DMS79 (cell line): ENCODE results near the gene PIK3AP1.

Experiments used
- DNase-seq: peaks from one replicate; lab custom pipeline; 2025; lab: John Stamatoyannopoulos, UW

The PIK3AP1 gene

DNA sequence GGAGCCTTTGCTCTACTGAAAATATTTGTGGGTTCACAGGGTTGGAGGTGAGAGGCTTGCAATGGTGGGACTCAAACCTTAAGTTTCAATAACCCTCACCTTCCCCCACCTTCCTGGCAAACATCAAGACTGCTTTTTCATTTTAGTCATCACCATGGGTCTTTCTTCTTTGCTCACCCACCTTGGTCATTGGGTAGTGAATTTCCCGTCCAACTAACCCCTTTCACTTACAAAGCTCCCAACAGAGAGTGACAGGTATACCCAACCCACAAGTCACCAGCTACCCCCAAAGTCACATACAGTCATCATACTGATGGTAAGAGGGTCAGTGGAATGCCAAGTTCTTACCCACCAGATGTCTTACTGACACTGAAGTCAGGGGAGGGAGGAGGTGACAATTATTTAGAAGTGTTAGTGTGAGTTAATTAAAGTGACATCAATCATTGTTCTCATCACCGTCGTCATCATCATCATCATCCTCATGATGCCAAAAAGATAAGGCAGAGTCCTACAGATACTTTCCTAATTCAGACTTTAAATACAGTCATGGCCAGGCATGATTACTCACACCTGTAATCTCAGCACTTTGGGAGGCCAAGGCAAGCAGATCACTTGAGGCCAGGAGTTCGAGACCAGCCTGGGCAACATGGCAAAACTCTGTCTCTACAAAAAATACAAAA, 49.0 kb downstream of the PIK3AP1 start:
- no peak for DNase-seq

DNA sequence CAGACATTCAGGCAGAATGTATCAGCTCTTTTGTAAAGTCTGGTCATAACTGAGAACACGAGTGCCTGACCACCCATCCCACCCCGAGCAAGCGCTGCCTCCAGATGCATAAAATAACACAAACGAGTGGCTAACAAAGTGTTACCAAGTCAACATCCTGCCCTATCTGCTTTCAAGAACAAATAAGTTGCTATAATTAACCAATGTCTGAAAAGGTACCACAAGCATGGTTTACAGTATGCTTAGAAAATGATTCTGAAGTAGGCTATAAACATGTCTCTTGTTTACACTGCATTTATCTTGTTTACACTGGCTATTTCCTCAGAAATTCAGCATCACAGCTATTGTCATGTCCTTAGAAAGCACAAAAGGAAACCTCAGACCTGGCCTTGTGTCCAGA, 49.5 kb downstream of the PIK3AP1 start:
- DNase-seq = peak; percentile 50

DNA sequence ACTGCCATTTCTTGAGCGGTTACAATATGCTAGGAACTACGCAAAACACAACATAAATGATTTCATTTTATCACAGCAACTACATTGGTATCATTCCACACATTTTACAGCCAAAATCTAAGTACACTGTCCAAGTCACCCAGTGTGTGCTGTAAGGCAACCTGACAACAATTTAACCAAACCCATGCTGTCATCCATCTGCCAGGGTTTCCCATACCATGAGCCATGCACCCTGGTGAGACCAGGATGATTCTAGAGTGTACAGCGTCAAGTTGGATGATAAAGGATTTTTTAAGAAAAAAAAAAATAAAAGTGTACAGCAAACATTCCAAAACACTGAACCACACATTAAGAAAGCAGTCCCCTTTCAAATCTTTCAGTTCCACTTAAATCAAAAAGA, 52.9 kb downstream of the PIK3AP1 start:
- DNase-seq = no peak

DNA sequence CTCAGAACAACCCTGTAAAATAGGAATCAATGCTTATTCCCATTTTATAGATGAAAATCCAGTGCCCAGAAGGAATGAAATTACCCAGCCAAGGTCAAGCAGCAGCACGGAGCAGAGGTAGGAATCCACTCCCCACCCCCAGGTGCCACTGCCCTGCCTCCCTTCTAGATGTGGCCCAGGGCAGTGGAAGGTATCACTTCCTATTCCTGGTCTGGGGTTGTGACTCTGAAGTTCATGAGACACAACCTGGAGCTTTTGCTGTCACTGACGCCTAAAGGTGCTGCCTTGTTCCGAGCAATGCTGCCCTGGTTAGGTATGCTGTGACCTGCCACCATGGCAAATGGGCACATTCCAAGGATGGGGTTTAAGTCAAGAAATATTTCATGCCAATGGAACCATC, 53.6 kb downstream of the PIK3AP1 start:
- DNase-seq = no peak

DNA sequence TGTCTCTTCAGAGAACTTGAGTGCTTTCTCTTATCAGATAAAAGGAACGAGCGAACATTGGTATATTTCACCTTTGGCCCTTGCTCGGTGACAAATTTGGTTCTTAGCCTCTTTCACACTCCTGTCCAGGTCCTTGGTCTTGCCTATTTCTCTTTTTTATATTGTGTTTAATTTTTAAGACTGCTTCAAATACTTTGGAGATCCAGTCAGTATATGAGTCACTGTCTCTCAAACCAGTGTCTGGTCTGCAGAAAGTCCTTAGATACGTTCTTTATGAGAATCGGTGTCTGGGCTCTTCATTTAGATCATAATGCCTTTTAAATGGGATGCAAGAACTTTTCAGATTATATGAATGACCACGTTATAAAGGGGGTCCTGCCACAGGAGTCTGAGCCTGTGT, 55.0 kb downstream of the PIK3AP1 start:
- no peak for DNase-seq

DNA sequence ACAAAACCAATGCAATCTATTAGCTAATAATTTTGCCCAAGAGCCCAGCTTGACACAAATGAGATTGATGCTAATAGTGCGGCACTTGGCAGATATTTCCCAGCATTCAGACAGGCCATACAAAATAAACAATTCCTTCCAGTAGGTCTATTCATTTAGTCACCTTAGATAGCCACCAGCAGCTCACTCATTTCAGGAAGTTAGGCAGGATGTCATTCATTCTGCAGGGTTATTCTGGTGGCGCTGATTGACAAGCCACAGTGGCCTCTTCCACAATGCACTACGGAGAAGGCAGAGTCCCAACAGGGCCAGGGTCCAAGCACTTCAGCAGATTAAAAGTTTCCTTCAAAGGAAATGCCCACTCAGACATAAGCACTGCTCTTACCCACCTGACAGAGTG, 55.8 kb downstream of the PIK3AP1 start:
- no peak for DNase-seq

DNA sequence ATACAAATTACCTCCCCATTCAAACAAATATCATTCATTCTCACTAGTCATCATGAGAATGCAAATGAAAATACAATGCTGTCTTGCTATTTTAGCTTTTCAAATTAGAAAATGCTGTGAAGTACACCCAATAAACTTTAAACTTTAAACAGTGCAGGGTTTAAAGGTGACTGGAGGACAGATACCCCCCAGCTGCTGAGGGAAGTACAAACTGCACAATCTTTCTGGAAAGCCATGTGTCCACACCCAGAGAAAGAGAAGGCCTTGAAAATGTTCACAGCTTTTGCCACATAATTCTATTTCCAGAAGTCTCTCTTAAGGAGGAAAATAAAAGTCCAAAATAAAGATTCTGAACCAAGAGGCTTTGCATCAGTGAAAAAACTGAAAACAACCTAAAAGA, 56.5 kb downstream of the PIK3AP1 start:
- DNase-seq = no peak

DNA sequence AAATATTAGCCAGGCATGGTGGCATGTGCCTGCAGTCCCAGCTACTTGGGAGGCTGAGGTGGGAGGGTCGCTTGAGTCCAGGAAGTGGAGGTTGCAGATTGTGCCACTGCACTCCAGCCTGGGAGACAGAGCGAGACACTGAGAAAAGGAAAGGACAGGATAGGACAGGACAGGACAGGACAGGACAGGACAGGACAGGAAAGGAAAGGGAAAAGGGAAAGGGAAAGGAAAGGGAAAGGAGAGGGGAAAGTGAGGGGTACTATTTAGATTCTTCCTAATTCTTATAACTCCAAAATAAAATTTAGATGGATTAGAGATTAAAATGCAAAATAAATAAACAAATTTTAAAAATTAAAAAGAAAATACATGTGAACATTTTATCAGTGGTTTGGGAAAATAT, 58.7 kb downstream of the PIK3AP1 start:
- DNase-seq = no peak

DNA sequence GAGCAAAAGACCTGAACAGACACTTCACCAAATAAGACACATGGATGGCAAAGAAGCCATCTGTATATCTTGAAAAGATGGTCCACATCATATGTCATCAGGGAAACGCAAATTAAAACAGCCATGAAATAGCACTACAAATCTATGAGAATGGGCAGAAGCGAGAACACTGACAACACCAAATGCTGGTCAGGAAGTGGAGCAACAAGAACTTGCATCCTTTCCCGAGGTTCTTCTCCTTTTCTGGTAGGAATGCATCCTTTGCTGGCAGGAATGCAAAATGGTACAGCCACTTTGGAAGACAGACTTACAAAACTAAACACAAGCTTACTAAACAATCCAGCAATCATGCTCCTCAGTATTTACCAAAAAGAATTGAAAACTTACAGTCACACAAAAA, 60.0 kb downstream of the PIK3AP1 start:
- DNase-seq = no peak

DNA sequence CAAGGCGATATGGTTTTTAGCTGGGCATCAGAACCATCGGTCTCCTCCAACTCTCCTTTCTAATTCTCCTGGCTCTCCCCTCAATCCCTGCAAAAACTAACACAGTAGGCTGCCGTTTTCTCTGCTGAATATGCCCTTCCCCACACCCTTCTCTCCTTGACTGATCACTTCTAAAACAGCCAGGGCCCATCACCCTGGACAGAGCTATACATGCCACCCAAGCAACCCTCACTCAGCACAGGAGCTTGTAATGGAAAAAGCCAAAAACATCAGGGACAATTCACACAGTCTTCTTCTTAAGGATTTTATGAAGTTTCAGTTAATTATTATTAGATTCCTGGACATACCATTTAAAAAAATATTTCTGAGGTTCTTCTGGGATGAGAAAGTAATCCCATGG, 61.5 kb downstream of the PIK3AP1 start:
- DNase-seq = no peak

DNA sequence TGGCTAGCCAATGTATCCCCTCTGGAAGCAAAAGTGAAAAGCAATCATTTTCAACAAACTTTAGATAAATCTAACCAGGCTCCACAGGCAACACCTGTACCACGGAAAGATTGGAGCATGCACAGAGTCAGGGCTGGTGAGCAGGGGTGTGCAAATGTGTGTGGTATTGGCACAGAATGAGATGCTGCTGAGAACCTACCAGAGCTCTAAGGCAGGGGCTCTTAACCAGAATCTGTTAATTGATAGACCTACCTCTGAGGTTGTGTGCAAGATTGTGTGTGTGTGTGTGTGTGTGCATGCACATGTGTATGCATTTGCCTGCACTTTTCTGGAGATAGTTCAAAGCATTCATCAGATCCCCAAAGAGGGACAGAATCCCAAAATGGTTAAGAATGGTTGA, 62.9 kb downstream of the PIK3AP1 start:
- DNase-seq = no peak

DNA sequence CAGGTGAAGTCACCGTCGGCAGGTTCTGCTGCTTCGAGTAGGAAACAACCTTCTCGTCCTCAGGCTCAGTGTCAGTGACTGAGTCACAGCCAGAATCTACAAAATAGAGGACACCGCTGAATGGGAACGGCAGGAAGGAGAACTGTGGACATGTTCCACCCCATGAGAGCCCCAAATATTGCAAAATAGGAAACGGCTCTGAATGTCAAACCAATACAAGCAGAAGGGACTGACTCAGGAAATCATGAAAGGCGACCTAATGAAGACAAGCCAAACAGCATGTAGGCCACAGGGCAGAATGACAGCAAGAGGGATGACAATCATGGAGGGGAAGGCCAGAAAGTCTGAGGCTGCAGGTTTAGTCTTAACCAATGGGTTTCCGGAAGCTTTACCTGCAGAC, 63.5 kb downstream of the PIK3AP1 start:
- DNase-seq = no peak

DNA sequence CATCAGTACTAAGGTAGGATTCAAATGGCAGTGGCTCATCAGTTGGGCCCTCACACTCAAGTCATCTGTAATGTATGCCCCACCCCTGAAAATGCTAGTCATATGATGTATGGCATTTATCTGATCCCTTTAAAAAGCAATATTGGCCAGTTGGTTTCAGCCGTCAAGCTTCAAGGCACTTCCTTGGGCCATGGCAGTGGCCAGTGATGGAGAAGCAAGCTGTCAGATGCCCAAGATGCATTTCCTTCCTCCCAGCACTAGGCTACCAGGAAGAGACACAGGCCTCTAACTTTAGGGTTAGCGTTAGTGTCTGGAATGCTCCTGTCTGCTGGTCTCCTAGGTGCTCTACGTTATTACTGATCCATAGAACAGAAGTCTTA, 64.1 kb downstream of the PIK3AP1 start:
- DNase-seq = no peak

DNA sequence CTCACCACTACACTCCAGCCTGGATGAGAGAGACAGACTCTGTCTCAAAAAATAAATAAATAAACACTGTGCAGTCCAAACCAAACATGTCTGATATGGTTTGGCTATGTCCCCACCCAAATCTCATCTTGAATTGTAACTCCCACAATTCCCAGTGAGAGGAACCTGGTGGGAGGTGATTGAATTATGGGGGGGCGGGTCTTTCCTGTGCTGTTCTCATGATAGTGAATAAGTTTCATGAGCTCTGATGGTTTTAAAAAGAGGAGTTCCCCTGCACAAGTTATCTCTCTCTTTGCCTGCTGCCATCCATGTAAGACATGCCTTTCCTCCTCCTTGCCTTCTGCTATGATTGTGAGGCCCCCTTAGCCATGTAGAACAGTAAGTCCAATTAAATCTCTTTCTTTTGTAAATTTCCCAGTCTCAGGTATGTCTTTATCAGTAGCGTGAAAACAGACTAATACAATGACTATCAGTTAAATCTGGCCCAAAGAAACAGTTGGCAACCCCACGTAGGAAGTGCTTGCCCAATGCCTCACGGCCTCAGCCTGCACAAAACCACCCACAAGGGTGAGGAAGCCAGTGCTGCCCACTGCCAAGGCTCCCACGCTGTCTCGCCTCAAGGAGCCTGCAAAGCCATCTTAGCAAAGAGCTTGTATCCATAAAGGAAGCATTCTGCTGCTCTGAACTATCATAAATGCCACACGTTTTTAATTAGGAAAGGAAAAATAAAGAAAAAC, 64.7 kb downstream of the PIK3AP1 start:
- DNase-seq = no peak

DNA sequence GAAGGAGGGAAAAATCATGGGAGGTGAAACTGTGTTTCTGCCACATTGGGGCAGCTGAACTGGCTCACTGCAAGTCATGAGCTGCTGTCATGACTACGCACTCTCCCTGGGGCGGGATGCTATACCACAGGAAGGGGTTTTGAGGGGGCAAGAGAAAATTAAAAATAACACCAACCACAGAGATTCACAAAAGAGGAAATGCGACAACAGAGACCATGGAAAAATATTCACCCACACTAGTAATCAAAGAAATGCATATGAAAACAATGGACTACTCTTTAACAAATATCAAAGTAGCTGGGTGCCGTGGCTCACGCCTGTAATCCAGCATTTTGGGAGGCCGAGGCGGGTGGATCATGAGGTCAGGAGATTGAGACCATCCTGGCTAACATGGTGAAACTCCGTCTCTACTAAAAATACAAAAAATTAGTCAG, 68.3 kb downstream of the PIK3AP1 start:
- no peak for DNase-seq

DNA sequence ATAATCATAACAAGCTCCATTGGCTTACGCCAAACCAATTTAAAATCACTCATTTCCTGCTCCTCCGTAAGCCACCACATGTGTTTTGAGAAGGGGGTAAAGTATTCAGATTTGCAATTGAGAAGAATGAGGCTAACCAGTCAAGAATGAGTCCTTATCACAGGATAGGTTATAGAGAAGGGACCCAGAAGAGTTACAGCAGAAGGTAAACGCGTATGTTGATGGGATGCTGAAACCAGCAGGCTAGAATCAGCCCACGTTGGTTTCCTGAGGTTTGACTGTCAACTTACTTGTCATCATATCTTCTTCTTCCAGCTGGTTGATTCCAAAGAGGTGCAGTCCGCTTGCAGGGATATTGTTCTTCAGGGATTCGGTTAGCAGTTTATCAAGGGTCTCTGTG, 69.4 kb downstream of the PIK3AP1 start:
- no peak for DNase-seq

DNA sequence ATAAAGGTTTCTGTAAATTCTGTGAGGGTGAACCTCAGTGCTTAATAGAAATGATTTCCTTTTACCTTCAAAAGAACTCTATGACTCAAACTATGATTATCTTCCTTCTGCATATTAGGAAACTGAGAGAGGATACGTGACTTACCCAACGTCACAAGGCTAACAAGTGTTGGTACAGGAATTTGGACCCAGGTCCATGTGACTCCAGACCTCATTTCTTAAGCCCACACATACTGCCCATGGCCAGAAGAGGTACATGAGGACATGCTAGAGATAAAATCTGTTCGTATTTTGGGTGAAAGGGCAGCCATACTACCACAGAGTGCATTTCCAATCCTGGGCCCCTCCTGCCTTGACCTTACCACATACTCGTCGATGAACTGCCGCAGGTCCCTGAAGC, 72.0 kb downstream of the PIK3AP1 start:
- no peak for DNase-seq

DNA sequence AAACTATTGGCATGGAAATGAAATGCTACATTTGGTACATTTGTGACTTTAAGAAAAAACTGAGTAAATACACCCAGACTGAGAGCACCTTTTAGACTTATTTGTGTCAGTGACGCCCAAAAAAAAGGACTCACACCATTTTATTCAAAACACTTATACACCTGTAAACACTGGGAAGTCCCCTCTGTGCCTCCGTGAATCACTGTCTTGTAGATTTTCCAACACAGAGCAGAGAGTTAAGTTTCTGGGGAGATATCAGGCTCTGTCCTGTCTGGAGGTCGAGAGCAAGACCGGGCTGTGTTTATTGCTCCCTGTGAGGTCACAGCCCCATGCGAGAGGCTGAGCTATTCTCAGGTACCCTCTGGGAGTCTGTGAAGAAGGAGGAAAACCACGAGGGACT, 72.8 kb downstream of the PIK3AP1 start:
- DNase-seq = no peak

DNA sequence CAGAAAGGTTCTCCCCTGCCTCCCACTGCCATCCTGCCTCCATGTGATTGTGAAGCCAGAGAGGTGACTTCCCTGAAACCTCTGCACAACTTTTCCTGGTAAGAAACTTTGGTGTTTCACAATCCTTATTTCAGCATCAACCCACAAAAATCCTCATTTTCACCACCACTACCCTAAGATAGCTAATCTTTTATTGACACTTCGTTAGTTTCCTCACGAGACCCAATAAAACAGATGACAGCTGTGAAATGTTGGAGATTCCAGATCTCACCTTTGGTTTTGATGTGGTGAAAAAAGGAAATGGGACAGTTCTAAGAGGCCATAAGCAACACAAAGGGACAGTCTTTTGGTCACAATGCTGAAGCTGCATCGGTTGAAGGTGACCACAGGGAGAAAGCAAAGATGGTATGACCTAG, 73.6 kb downstream of the PIK3AP1 start:
- no peak for DNase-seq

DNA sequence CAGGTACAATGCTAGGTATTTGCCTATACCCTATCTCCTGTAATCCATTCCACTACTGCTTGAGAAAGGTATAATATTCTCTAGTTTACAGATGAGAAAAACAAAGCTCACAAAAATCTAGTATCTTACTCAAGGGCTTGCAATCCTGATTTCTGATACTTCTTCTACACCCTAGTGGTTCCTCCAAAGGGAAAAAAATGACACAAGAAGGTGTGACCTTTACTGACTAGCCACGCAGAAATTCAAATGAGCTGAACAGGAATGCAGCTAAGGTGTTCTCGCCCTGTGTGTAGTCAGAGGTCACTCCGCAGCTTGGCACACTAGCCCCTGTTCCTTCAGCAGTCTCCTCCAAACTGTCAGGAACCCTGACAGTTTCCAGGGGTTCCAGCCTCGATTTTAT, 74.0 kb downstream of the PIK3AP1 start:
- DNase-seq = no peak

DNA sequence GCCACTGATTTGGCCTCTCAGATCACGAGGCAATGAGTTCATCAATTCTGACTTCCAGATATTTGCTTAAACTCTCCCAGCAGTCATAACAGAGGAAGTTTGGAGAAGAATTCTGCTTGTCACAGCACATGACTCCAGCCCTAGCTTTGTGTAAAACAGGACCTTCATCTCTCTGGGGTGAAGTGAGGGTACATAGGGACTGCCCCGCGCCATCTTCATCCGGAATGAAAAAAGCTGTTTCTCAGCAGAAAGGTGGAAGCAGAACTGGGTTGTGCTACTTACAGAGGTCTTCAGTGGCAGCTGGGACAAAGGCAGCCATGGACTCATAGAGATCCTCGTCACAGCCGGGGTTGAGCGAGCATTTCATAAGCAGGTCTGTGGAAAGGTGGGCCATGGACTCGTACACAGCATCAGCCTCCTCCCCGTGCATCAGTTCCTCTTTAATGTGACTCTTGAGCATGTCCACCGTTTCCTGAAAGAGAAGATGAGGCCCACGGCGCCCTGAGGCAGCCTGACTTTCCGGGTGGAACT, 75.1 kb downstream of the PIK3AP1 start:
- DNase-seq = no peak

DNA sequence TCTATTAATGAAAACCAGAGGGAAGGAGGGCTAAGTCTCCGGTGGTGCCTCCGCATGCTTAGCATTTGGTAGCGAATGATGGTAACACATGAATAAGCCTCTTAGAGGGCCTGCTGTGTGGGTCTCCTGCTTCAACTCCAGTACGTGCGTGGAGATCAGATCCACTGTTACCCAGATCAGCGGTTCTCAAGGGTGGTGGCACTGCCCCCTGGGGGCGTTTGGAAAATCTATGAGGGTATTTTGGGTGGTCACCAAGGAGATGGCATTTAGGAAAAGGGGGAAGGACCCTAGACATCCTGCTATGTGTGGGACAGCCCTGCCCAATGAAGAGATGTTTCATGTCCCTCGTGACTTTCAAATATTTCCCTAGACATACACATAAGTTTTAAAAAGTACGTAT, 76.4 kb downstream of the PIK3AP1 start:
- no peak for DNase-seq

DNA sequence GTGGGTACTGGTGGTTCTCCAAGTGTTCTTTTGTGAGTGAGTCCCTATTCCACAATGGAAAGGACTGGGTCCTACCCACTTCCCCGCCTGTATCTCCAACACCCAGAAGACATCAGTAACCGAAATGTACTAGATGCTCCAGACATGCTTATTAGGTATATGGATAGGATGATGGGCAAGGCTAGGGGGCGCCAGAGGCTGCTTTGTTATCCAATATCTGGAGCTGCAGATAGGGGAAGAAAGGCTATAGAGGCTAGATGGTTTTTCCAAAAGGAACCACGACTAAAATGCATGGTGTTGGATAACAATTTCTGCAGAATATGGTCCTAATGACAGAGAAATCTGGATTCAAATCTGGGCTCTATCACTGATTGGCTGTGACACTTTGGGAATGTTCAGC, 77.3 kb downstream of the PIK3AP1 start:
- DNase-seq = no peak

DNA sequence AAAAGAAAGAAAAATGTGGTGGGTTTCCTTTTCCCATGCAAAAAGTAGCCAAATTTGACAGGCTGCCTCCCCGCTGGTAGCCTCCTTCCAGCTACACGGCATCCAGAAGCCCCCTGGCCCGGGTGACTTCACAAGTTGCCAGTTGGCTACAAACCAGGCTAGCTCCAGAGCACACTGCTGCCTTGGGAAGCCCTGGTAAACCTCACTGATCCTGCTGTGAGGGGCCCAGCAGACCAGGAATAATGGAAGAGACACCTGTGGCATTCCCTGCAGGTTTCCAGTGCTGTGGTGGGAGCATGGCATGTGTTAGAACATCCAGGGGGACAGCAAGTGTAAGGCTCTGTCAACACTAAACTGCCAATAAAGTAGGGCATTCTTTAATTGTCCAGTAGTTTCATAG, 77.8 kb downstream of the PIK3AP1 start:
- no peak for DNase-seq
